HUDEP-2 (cell line): ENCODE data around the gene MTF1.

Experiments used
- DNase-seq, 76 experiments: peaks; one replicate each; lab custom pipeline; 2025; ENCODE audit not compliant: unreplicated experiment in 76 of 76; lab: John Stamatoyannopoulos, UW

The MTF1 gene

GRCh38 chr1:37839676-37840075, 19.7 kb downstream of the MTF1 start:
- DNase-seq, result no peak

- no peak for DNase-seq
Measured at GRCh38 chr1:37836788-37837187, 22.6 kb downstream of the MTF1 start.

GRCh38 chr1:37831809-37832208, 27.6 kb downstream of the MTF1 start:
- DNase-seq, result no peak

DNA sequence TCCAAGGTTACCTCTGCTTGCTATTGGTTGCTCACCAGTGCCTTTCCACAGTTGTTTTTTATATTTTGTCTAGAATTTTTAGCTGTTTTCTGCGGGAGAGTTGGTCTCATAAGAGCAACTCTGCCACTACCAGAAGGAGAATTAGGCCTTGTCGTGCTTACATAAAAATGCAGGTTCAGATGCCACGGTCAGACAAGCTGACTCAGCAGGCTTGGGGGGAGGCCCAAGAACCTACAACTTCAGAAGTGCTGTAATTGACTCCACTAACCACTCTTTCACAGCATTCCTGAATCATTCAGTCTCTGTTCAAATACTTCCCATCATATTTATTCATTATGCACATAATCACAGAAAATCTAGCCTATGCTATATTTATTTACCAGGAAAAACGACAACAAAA, 28.3 kb downstream of the MTF1 start:
- DNase-seq, result no peak

- no peak for DNase-seq
Measured at GRCh38 chr1:37828410-37829074, 30.9 kb downstream of the MTF1 start.

DNA sequence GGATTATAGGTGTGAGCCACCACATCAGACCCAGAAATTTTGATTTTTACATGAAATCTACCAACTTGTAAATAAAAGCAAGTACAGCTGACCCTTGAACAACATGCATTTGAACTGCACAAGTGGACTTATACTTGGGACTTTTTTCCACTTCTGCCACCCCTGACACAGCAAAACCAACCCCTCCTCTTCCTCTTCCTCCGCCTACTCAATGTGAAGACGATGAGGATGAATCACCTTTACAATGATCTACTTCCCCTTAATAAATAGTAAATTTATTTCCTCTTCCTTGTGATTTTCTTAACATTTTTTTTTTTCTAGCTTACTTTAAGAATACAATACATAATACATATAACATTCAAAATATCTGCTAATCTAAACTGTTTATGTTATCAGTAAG, 33.9 kb downstream of the MTF1 start:
- DNase-seq, result peak in 1 of 76 experiments; percentile 9

GRCh38 chr1:37824001-37824400, 35.4 kb downstream of the MTF1 start:
- DNase-seq, result no peak

DNA sequence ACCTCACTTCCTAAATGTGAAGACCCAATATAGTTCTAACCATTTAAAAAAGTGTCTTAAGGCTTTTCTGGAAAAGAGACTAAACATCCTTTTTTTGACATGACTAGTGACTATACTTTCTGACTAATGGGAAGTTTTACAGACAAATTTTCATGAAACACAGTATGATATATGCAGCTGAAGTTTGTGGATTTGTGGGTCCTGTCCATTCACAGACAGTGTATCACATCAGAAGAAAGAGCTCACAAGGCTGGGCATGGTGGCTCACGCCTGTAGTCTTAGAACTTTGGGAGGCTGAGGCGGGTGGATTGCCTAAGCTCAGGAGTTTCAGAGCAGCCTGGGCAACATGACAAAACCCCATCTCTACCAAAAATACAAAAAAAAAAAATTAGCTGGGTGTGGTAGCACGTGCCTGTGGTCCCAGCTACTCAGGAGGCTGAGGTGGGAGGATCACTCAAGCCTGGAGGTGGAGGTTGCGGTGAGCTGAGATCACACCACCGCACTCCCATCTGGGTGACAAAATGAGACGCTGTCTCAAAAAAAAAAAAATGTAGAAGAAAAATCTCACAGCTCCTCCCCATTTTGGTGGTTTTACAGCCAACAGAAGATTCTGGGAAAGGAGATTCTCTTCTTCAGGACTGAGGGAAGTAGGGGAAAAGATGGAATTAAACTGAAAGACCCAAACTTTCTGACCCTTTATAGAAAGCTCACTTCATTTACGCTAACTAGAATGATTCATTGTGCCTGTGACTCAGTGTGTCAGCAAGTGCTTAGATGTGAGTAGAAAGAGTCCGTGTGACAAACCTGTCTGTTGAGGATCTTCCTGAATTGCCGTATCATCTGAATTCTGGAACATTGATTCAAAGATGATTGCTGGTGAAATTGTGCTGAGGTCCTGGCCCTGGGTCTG, 36.2 kb downstream of the MTF1 start:
- DNase-seq, result no peak

DNA sequence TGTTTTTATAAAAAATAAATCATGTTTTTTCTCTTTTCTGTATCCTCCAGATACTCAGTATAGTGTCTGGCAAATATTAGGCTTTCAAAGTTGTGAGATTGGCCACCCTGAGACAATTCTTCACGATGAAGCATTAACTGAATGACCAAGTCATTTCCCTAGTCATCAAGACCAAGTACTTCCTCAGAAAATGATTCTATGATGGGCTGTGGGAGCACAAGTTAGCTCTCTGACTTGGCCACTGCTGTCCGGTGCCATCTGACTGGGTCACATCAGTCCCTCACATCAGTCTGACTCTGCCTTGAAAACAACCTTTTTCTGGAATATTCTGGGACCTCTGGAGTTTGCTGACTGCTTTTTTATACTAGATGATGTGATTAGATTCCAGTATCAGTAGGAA, 37.9 kb downstream of the MTF1 start:
- DNase-seq, result no peak

DNA sequence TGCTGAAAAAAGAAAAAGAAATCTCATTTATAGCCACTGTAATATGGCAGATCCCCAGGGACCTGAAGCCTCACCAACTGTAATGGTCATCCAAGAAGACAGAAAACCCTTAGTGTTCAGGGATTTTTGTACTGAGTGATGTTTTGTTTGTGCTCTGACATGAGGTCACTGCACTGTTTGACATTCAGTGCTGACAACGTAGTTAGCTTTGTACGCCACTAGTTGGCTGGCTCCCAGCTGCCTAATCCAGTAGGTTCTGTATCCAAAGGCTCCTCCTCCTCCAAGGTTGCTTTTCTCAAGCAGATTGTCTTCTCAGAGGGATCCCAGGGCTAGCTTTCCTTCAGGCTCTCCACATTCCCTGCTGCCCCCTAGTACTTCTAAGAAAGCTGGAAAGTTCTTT, 41.9 kb downstream of the MTF1 start:
- DNase-seq, result no peak

DNA sequence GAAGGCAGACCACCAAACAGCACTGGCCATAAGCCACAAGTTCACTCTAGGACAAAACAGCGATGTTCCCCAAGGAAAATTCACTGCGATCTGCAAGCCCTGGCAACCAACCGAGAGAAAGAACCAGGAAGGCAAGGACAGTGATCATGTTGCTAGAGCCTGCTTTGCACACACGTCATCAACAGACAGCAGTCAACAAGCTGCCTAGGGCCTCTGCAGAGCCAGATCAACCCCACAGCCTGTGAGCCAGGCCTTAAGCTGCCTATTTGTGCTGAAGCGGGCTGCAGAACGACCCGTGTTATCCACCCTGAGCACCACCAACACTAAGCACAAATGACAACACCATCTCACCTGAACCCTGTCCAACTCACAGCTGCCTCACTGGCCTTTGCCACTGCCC, 45.1 kb downstream of the MTF1 start:
- DNase-seq, result no peak

GRCh38 chr1:37813529-37814145, 45.8 kb downstream of the MTF1 start:
- no peak for DNase-seq

DNA sequence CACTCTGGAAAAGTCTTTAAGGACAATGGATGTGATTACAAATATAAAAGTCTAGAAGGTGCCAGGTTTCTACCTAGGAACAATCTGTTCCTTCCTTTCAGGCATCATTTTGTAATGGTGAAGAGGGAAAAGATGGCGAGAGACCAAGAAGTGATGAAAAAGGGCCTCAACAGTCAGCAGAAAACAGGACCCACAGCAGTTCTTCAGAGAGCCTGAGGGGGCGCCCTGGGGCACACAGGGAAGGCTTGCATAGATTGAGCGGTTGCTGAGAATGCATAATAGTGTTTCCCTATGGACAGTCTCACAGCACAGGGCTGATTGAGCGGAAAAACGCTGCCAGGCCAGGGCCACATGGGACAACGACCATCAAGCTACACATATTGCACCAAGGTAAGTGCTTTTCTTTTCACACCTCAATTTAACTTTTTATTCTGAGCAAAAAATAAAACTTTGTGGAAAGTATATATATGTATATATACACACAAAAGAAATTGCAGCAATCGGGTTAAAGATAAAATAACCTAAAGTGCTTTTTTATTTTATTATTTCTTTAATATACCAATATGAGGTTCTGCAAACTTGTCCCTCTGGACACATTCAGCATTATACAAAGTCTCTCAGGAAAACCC, 48.3 kb downstream of the MTF1 start:
- DNase-seq, result peak in 66 of 76 experiments; percentile 5 to 77 (median 42)

GRCh38 chr1:37809942-37810341, 49.5 kb downstream of the MTF1 start:
- no peak for DNase-seq

- peak in 72 of 76 experiments; percentile 11 to 80 (median 58) for DNase-seq
Measured at GRCh38 chr1:37808369-37809319, 50.7 kb downstream of the MTF1 start.

DNA sequence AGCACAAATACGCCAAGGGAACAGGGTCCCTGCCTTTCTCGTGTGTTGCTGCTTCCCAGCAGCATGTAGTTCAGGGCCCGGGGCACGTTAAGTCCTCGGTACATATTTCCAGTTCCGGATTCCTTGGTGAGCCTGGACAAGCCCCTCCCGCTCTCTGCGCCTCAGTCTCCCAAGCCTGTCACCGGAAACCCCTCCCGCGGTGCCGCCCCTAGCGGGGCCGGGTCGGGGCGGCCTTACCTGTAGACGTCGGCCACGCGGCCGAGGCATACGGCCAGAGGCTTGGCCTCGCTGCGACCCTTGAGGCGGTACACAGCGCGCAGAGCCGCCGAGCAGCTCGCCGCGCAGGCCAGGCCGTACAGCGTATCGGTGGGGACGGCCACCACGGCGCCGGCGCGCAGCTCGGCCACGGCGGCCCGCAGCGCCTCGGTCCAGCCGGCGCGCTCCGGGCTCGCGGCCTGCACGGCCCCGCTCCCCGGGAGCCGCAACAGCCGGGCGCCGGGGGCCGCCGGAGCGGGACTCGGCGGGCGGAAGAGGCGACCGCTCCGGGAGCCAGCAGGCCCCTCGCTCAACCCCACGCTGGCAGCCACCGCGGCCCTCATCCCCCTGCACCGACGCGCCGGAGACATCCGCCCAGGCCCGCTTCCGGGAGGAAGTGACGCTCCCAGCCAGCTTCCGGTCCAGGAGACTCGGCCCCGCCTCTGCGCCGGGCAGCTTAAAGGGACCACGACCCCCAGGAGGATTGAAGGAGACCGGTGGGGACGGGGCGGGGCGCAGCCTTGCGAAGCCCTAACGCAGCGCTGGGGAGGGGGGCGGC, 51.6 kb downstream of the MTF1 start, which contains the start of the genes C1orf122 and YRDC:
Gene C1orf122 (plus strand): TSS at position 236 of the 814 bp plus-strand sequence. CDS start 615 bp downstream, outside the sequence.
Gene YRDC (minus strand): TSS at position 654 of the 814 bp plus-strand sequence. CDS start 28 bp downstream, at position 626.
- peak in 73 of 76 experiments; percentile 32 to 89 (median 76) for DNase-seq

DNA sequence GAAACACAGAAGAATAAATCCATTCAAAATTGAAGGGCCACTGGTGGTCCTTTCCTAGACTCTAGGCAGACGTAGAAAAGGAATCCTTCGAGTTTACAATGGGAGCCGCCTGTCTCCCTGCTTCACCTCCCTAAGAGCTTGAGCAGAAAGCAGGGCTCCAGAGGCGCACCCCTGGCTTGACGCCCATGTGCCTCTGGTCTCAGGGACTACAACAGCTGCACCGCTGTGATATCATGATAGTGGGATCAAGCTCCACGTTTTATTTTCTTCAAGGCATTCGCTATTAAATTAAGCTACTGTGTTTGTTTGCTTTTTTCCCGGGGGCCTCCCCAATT, 52.2 kb downstream of the MTF1 start:
- DNase-seq, result peak in 62 of 76 experiments; percentile 4 to 73 (median 48)

GRCh38 chr1:37802439-37802838, 57.0 kb downstream of the MTF1 start:
- DNase-seq, result no peak
